Smooth muscle cell (in vitro differentiated cells): Measurements from ENCODE around the gene AUTS2. TPM values are rescaled to one million over a fixed set of nuclear protein-coding genes. Genes with fewer than 3 reads are reported as not detected.

ENCODE experiments used
- DNase-seq: peaks from one replicate; lab custom pipeline; 2025; ENCODE audit not compliant: unreplicated experiment; lab: John Stamatoyannopoulos, UW
- H2AFZ ChIP-seq: fragments of 200-600 bp; sonication (generic); 2 replicates; pipeline ENCODE4 v1.6.0; 2016; ENCODE audit warnings: antibody characterized with exemption, low read depth, mild to moderate bottlenecking
- H3F3A ChIP-seq: fragments of 200-600 bp; sonication (generic); 2 replicates; pipeline ENCODE4 v1.6.0; 2017; ENCODE audit warnings: antibody characterized with exemption, low read depth
- H3K27ac ChIP-seq: fragments of 200-600 bp; sonication (generic); 2 replicates; pipeline ENCODE4 v1.5.1; 2016; ENCODE audit warnings: low read depth, mild to moderate bottlenecking
- H3K27me3 ChIP-seq: fragments of 200-600 bp; sonication (generic); 2 replicates; pipeline ENCODE4 v1.6.1; 2016; ENCODE audit warnings: low read depth, mild to moderate bottlenecking
- H3K36me3 ChIP-seq: fragments of 200-600 bp; sonication (generic); 2 replicates; pipeline ENCODE4 v1.5.1; 2016; ENCODE audit warnings: low read depth
- H3K4me1 ChIP-seq: fragments of 200-600 bp; sonication (generic); 2 replicates; pipeline ENCODE4 v1.5.1; 2016; ENCODE audit warnings: low read depth
- H3K4me2 ChIP-seq: fragments of 200-600 bp; sonication (generic); 2 replicates; pipeline ENCODE4 v1.6.0; 2016; ENCODE audit warnings: mild to moderate bottlenecking
- H3K4me3 ChIP-seq: fragments of 200-600 bp; sonication (generic); 2 replicates; pipeline ENCODE4 v1.5.1; 2016; ENCODE audit warnings: mild to moderate bottlenecking
- H3K79me2 ChIP-seq: fragments of 200-600 bp; sonication (generic); 2 replicates; pipeline ENCODE4 v1.6.0; 2016; ENCODE audit warnings: low read depth, mild to moderate bottlenecking
- H3K9ac ChIP-seq: fragments of 200-600 bp; sonication (generic); 2 replicates; pipeline ENCODE4 v1.6.0; 2016; ENCODE audit warnings: low read depth
- H3K9me3 ChIP-seq: fragments of 200-600 bp; sonication (generic); replicated peaks from 2 replicates; pipeline ENCODE4 v1.5.1; 2016; ENCODE audit warnings: low read depth
- H4K20me1 ChIP-seq: fragments of 200-600 bp; sonication (generic); 2 replicates; pipeline ENCODE4 v1.6.0; 2016; ENCODE audit warnings: low read depth
- WGBS: methylation state at CpG from one replicate; pipeline ENCODE4 v1.1.7; 2016; ENCODE audit warnings: low lambda C conversion rate; 5-methylcytosine and 5-hydroxymethylcytosine counted together
- polyA plus RNA-seq: library from polyadenylated mRNA; unstranded; fragments of >200 nt; fragmentation: Nextera tagmentation; extraction: Ambion mirVana; gene quantifications from 2 replicates; pipeline ENCODE4 v1.2.1, GENCODE V29; 2016
- total RNA-seq: library from RNA; depleted of rRNA; stranded (reverse); fragments of >200 nt; gene quantifications from 2 replicates; pipeline ENCODE4 v1.2.3, GENCODE V29; 2014
- TF ChIP-seq, protein P1 (sequence below): fragments of 200-600 bp; sonication (generic); IDR thresholded peaks from 2 replicates; pipeline ENCODE4 v1.5.1; 2017; ENCODE audit warnings: borderline replicate concordance, mild to moderate bottlenecking, antibody characterized with exemption; ENCODE audit not compliant: insufficient read depth, poor library complexity, severe bottlenecking

Gene AUTS2
- total and polyA plus RNA-seq, 2 experiments from 2014 or later, result 6.5 to 8.6 TPM

DNA sequence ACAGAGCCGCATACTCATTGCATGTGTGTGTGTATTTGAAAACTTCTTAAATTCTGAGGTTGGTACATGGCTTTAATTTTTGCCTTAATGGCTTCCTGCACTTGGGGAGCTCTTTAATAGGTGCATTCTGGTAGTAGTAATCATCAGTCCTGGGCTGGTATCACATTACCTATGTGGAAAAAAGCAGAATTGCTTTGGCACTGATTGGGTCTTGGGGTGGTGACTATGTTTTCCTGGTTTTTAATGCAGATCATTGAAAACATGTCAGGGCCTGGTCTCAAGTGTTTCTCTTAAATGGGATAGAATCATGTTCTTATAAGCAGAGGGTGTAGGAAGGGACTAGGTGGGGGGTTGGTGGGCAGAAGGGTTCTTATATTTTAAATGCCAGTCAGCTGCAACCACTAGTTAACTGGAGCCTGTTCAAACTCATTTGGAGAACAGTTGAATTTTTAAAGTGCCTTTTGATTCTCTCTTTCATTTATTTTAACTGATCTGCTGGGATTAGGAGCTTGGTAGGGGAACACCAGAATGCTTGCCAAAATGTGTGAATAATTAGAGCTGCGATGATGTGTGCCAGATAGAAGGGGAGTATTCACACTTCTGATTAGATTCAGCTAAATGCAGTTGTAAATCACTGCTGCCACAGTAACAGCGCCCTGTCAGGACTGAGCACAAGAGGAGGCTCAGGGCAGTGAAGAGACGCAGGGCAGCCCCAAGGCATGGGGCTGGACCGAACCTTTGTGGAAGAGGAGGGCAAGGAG, 900.1 kb downstream of the AUTS2 start:
- Histone ChIP-seq H3K9me3 (no peaks in the 10 kb centered on the region), H3F3A (no peaks in the 10 kb centered on the region), H3K4me1 (no peaks in the 10 kb centered on the region), H3K9ac (no peak overlapping the region), H3K27me3 (peaks cover 9% of the 10 kb centered on the region), H4K20me1 (no peaks in the 10 kb centered on the region), H3K27ac (no peak overlapping the region), H2AFZ (no peak overlapping the region), H3K79me2 (no peaks in the 10 kb centered on the region), H3K4me2 (no peak overlapping the region), H3K36me3 (no peaks in the 10 kb centered on the region), H3K4me3 (no peak overlapping the region)
- TF ChIP-seq, protein P1, sequence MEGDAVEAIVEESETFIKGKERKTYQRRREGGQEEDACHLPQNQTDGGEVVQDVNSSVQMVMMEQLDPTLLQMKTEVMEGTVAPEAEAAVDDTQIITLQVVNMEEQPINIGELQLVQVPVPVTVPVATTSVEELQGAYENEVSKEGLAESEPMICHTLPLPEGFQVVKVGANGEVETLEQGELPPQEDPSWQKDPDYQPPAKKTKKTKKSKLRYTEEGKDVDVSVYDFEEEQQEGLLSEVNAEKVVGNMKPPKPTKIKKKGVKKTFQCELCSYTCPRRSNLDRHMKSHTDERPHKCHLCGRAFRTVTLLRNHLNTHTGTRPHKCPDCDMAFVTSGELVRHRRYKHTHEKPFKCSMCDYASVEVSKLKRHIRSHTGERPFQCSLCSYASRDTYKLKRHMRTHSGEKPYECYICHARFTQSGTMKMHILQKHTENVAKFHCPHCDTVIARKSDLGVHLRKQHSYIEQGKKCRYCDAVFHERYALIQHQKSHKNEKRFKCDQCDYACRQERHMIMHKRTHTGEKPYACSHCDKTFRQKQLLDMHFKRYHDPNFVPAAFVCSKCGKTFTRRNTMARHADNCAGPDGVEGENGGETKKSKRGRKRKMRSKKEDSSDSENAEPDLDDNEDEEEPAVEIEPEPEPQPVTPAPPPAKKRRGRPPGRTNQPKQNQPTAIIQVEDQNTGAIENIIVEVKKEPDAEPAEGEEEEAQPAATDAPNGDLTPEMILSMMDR, result no peak
- DNase-seq, result no peak
- 65% methylated on average over 5 of the region's 5 CpGs for WGBS

GRCh38 chr7:70500261-70500660, 902.0 kb downstream of the AUTS2 start:
- peaks cover 9% of the 10 kb centered on the region for H3K27me3 ChIP-seq
- TF ChIP-seq, protein P1, result no peak
- no peak overlapping the region for H3K4me2 ChIP-seq
- 96% methylated on average over 7 of the region's 7 CpGs for WGBS
- DNase-seq, result no peak
- H3K27ac ChIP-seq, result no peak overlapping the region
- no peaks in the 10 kb centered on the region for H3K36me3 ChIP-seq
- no peaks in the 10 kb centered on the region for H3F3A ChIP-seq
- H2AFZ ChIP-seq, result no peak overlapping the region
- no peak overlapping the region for H3K9ac ChIP-seq
- H3K4me3 ChIP-seq, result no peak overlapping the region
- H3K79me2 ChIP-seq, result no peaks in the 10 kb centered on the region
- no peaks in the 10 kb centered on the region for H3K4me1 ChIP-seq
- no peaks in the 10 kb centered on the region for H3K9me3 ChIP-seq
- no peaks in the 10 kb centered on the region for H4K20me1 ChIP-seq

DNA sequence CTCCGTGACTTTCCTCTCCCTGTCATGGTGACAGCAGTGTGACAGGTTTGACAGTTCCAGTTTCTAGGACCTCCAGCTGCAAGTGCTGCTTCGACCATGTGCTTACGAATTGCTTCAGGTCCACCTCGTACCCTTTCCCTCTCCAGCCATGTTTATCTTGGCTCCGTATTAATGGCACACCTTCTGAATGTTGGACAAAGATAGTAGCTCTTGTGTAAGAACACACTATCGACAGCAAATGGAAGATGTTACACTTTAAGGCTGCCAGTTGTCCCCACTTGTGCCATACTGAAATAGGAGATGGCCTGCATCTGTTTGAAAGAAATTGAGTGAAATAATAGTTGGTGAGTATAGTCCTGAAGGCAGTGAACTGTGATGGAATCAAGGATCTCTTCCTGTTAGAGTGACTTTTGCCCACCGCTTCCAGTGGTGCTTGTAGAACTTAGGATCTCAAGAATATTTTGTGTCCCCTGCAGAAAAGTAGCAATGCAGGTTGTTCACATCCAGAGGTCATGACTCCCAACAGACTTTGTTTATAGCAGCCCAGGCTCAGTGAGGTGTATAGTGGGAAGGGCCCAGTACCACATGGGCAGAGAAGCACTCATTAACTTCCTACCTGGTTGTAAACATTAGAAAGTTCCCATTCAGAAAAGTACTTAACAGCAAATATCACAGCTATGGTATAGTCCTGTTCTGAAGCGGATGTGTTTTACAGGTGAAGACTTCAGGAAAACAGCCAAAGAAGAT, 904.0 kb downstream of the AUTS2 start:
- H3K27ac ChIP-seq, result no peak overlapping the region
- H3K4me1 ChIP-seq, result no peaks in the 10 kb centered on the region
- peaks cover 19% of the 10 kb centered on the region for H3K27me3 ChIP-seq
- no peaks in the 10 kb centered on the region for H3K79me2 ChIP-seq
- H3K4me3 ChIP-seq, result no peak overlapping the region
- H3K36me3 ChIP-seq, result no peaks in the 10 kb centered on the region
- DNase-seq, result no peak
- no peak overlapping the region for H3K4me2 ChIP-seq
- no peak overlapping the region for H3K9ac ChIP-seq
- no peaks in the 10 kb centered on the region for H3K9me3 ChIP-seq
- WGBS, result 97% methylated on average over 8 of the region's 8 CpGs
- H4K20me1 ChIP-seq, result no peaks in the 10 kb centered on the region
- no peak overlapping the region for H2AFZ ChIP-seq
- H3F3A ChIP-seq, result no peaks in the 10 kb centered on the region
- TF ChIP-seq, protein P1, result no peak
